Measurements from ENCODE around the gene TCP10L. TPM values are rescaled to one million over a fixed set of nuclear protein-coding genes. Genes with fewer than 3 reads are reported as not detected.

Gene TCP10L
- total and polyA plus RNA-seq, 2 donors, result 1.0 to 2.5 TPM

DNA sequence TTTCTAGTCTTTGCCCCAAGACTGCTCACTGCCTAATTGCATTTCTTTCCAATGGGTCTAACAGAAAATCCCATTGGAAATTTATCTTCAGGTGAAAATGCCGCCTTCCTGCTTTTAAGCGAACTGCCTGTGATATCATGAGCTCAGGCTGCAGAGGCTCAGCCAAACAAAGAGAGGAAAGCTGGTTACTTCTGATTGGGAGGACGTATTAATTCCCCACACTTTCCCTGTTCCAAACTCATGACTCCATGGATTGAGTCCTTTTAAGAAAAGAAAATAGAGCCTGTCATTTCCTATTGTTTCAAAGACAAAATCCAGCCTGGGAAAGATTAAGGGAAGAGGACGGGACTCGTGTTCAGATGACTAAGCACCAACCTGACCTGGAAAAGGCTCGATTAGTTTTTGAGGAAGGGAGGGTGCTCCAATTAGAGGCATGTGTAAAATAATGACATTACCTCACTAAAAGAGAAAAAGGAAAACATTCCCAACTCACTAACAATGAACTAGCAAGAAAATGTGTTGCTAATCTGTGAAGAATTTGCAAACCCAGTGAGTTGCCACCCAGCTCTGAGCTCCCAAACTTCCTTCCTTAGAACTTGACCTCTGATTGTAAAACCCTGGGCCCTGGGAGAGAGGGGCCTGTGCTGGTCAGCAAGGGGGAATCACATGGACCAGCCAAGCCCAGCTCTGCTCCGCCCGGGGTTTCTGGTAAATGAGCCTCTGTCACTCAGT is 61.2 kb downstream of the TCP10L start:
- H3K36me3 ChIP-seq (ENCODE audit: control insufficient read depth in 2 of 2, insufficient read depth in 2 of 2, low read length in 1 of 2), result no peaks in the 10 kb centered on the region
- no peak for DNase-seq (ENCODE audit: low read depth in 6 of 9, low spot score in 9 of 9)
- no peak overlapping the region for H3K27ac ChIP-seq (ENCODE audit: low read depth in 1 of 2, low read length in 1 of 2)
- no peak overlapping the region for H3K4me3 ChIP-seq (ENCODE audit: low read length in 2 of 2)
- 96% methylated on average over 8 of the region's 8 CpGs for WGBS
- H3K27me3 ChIP-seq (ENCODE audit: control insufficient read depth in 2 of 2, insufficient read depth in 1 of 2, low read length in 1 of 2), result no peaks in the 10 kb centered on the region
- H3K4me1 ChIP-seq (ENCODE audit: control insufficient read depth in 2 of 2, insufficient read depth in 2 of 2, low read length in 2 of 2), result peaks cover 0 to 6% of the 10 kb centered on the region in 2 donors
- no peaks in the 10 kb centered on the region for H3K9me3 ChIP-seq (ENCODE audit: control insufficient read depth in 2 of 2, insufficient read depth in 1 of 2, low read length in 1 of 2)

Other genes with a start within 250 kb of the TCP10L start
- 4.7 TPM for gene URB1, start 192.5 kb downstream of the TCP10L start, total RNA-seq
- 4.2 TPM for gene URB1, start 192.5 kb downstream of the TCP10L start, polyA plus RNA-seq
- 5.0 TPM for gene EVA1C, start 172.8 kb downstream of the TCP10L start, total RNA-seq
- 26.2 TPM for gene EVA1C, start 172.8 kb downstream of the TCP10L start, polyA plus RNA-seq
- 44.6 TPM for gene CFAP298, start 26.9 kb upstream of the TCP10L start, total RNA-seq
- 43.5 TPM for gene CFAP298, start 26.9 kb upstream of the TCP10L start, polyA plus RNA-seq
- gene SYNJ1, start 142.5 kb upstream of the TCP10L start, total RNA-seq, result 4.1 TPM
- gene SYNJ1, start 142.5 kb upstream of the TCP10L start, polyA plus RNA-seq, result 15.0 TPM
- 52.1 TPM for gene PAXBP1, start 186.2 kb upstream of the TCP10L start, total RNA-seq
- gene PAXBP1, start 186.2 kb upstream of the TCP10L start, polyA plus RNA-seq, result 68.6 TPM